GM18861 (cell line): ENCODE measurements around the gene FABP3.

Experiments used
- ATAC-seq: cut with Tn5 transposase; IDR thresholded peaks from one replicate; pipeline ENCODE4 v1.9.1; 2021; ENCODE audit not compliant: unreplicated experiment

The FABP3 gene

DNA sequence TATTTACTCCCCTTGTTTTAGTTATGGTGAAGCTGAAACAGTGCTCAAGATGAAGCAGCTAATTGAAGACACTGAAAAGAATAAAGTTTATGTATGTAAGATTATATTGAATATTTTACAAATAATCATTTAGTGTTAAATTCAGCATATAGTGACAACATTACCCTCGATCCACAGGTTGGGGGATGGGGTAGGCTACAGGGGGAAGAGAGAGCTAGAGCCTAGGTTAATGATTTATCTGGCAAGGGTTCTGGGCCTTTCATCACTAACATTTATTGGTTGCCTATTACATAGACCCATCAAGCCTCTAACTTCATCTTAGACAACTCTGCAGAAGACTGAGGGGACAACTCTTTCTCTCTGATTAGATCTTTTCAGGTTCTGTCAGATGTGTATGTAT, 54.7 kb downstream of the FABP3 start:
- ATAC-seq, result no peak

DNA sequence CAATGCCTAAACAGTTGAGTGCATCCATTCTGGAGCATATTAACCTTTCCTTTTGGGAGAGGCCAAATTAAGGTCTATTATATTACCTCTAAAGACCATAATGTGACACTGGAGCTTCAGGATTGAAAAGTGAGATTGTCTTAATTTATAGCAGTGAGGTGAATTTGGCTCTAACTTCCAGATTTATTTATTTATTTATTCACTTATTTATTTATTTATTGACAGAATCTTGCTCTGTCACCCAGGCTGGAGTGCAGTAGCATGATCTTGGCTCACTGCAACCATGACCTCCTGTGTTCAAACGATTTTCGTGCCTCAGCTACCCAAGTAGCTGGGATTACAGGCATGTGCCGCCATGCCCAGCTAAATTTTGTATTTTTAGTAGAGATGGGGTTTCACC, 57.0 kb downstream of the FABP3 start:
- ATAC-seq, result no peak
